LNCaP clone FGC (cell line): ENCODE measurements around the gene PRDM15.

ENCODE experiments used
- DNase-seq: peaks from one replicate; pipeline ENCODE4 v3.0.0-alpha.2; 2011; ENCODE audit warnings: low read depth
- H3K4me3 ChIP-seq: 2 replicates; pipeline ENCODE4 v1.5.1; 2011; ENCODE audit warnings: mild to moderate bottlenecking, low read depth, low read length, control low read depth
- CTCF ChIP-seq: IDR thresholded peaks from 2 replicates; pipeline ENCODE4 v1.5.1; 2012; ENCODE audit warnings: mild to moderate bottlenecking; ENCODE audit not compliant: control insufficient read depth, insufficient read depth; ENCODE audit errors: extremely low read depth

PRDM15 gene

GRCh38 chr21:41873005-41873404, 6.1 kb downstream of the PRDM15 start:
- no peak for DNase-seq
- TF ChIP-seq CTCF = no peak
- H3K4me3 ChIP-seq = no peak overlapping the region

- H3K4me3 ChIP-seq = no peak overlapping the region
- no peak for DNase-seq
- no peak for TF ChIP-seq CTCF
These were observed 7.7 kb downstream of the PRDM15 start for GRCh38 chr21:41871293-41872030.

- no peak for DNase-seq
- no peak overlapping the region for H3K4me3 ChIP-seq
- TF ChIP-seq CTCF = no peak
These were observed 9.4 kb downstream of the PRDM15 start for GRCh38 chr21:41869771-41870170.

GRCh38 chr21:41868062-41868710, 11.0 kb downstream of the PRDM15 start:
- no peak for TF ChIP-seq CTCF
- no peak for DNase-seq
- no peak overlapping the region for H3K4me3 ChIP-seq

GRCh38 chr21:41867313-41867712, 11.8 kb downstream of the PRDM15 start:
- no peak overlapping the region for H3K4me3 ChIP-seq
- DNase-seq = no peak
- TF ChIP-seq CTCF = no peak

- TF ChIP-seq CTCF = no peak
- DNase-seq = no peak
- H3K4me3 ChIP-seq = no peak overlapping the region
These were observed 12.8 kb downstream of the PRDM15 start for GRCh38 chr21:41866274-41866809.
